ACC112 (cell line): ENCODE measurements around the gene KCTD16.

ENCODE experiments used
- H2AFZ ChIP-seq: fragments of 200-600 bp; sonication (generic); one replicate; pipeline ENCODE4 v1.6.0; 2017; ENCODE audit warnings: antibody characterized with exemption, low read length; ENCODE audit not compliant: unreplicated experiment
- H3K27ac ChIP-seq: fragments of 200-600 bp; sonication (generic); 2 replicates; pipeline ENCODE4 v1.5.1; 2014; ENCODE audit warnings: low read depth, mild to moderate bottlenecking, antibody characterized with exemption, low read length, moderate library complexity
- H3K27me3 ChIP-seq: fragments of 200-600 bp; sonication (generic); 2 replicates; pipeline ENCODE4 v1.6.1; 2014; ENCODE audit warnings: mild to moderate bottlenecking, antibody characterized with exemption, low read length, moderate library complexity, mixed read lengths; ENCODE audit not compliant: insufficient read depth
- H3K36me3 ChIP-seq: fragments of 200-600 bp; sonication (generic); 2 replicates; pipeline ENCODE4 v1.6.1; 2016; ENCODE audit warnings: mild to moderate bottlenecking, antibody characterized with exemption, low read length, moderate library complexity, mixed read lengths; ENCODE audit not compliant: insufficient read depth
- H3K4me1 ChIP-seq: fragments of 200-600 bp; sonication (generic); one replicate; pipeline ENCODE4 v1.6.1; 2016; ENCODE audit warnings: low read length, mixed read lengths; ENCODE audit not compliant: insufficient read depth, unreplicated experiment, control insufficient read depth
- H3K4me3 ChIP-seq: fragments of 200-600 bp; sonication (generic); 2 replicates; pipeline ENCODE4 v1.5.1; 2014; ENCODE audit warnings: mild to moderate bottlenecking, low read depth, low read length
- H3K79me2 ChIP-seq: fragments of 200-600 bp; sonication (generic); one replicate; pipeline ENCODE4 v1.6.0; 2016; ENCODE audit warnings: low read length; ENCODE audit not compliant: control insufficient read depth, unreplicated experiment, insufficient read depth

Gene KCTD16

GRCh38 chr5:144473650-144474049, 303.0 kb downstream of the KCTD16 start:
- H3K27me3 ChIP-seq, result no peaks in the 10 kb centered on the region
- no peak overlapping the region for H2AFZ ChIP-seq
- H3K36me3 ChIP-seq, result no peaks in the 10 kb centered on the region
- H3K27ac ChIP-seq, result no peak overlapping the region
- H3K4me3 ChIP-seq, result no peak overlapping the region
- no peaks in the 10 kb centered on the region for H3K4me1 ChIP-seq
- no peaks in the 10 kb centered on the region for H3K79me2 ChIP-seq

GRCh38 chr5:144478565-144478964, 307.9 kb downstream of the KCTD16 start:
- Histone ChIP-seq H3K79me2 (no peaks in the 10 kb centered on the region), H3K4me1 (peaks cover 3% of the 10 kb centered on the region), H3K27ac (no peak overlapping the region), H2AFZ (no peak overlapping the region), H3K36me3 (no peaks in the 10 kb centered on the region), H3K27me3 (no peaks in the 10 kb centered on the region), H3K4me3 (no peak overlapping the region)

GRCh38 chr5:144481861-144482260, 311.2 kb downstream of the KCTD16 start:
- no peak overlapping the region for H2AFZ ChIP-seq
- H3K4me1 ChIP-seq, result peaks cover 14% of the 10 kb centered on the region
- no peaks in the 10 kb centered on the region for H3K79me2 ChIP-seq
- H3K27ac ChIP-seq, result no peak overlapping the region
- H3K36me3 ChIP-seq, result no peaks in the 10 kb centered on the region
- H3K27me3 ChIP-seq, result no peaks in the 10 kb centered on the region
- no peak overlapping the region for H3K4me3 ChIP-seq

- H3K4me1 ChIP-seq, result peaks cover 23% of the 10 kb centered on the region
- no peaks in the 10 kb centered on the region for H3K27me3 ChIP-seq
- H3K79me2 ChIP-seq, result no peaks in the 10 kb centered on the region
- peak overlapping the region; percentile 54 for H3K27ac ChIP-seq
- peak overlapping the region; percentile 19 for H2AFZ ChIP-seq
- H3K4me3 ChIP-seq, result peak overlapping the region; percentile 3; the same call in 1 of the 2 replicates
- H3K36me3 ChIP-seq, result no peaks in the 10 kb centered on the region
Observed at GRCh38 chr5:144484124-144484897, 313.6 kb downstream of the KCTD16 start.

GRCh38 chr5:144485540-144485939, 314.9 kb downstream of the KCTD16 start:
- no peaks in the 10 kb centered on the region for H3K27me3 ChIP-seq
- H3K79me2 ChIP-seq, result no peaks in the 10 kb centered on the region
- no peaks in the 10 kb centered on the region for H3K36me3 ChIP-seq
- H3K4me3 ChIP-seq, result no peak overlapping the region
- peaks cover 23% of the 10 kb centered on the region for H3K4me1 ChIP-seq
- H3K27ac ChIP-seq, result no peak overlapping the region
- H2AFZ ChIP-seq, result no peak overlapping the region

GRCh38 chr5:144487207-144487606, 316.5 kb downstream of the KCTD16 start:
- Histone ChIP-seq H3K27me3 (no peaks in the 10 kb centered on the region), H3K4me1 (peaks cover 23% of the 10 kb centered on the region), H3K79me2 (no peaks in the 10 kb centered on the region), H3K27ac (no peak overlapping the region), H2AFZ (no peak overlapping the region), H3K36me3 (no peaks in the 10 kb centered on the region), H3K4me3 (no peak overlapping the region)

GRCh38 chr5:144487761-144488160, 317.1 kb downstream of the KCTD16 start:
- H3K79me2 ChIP-seq, result no peaks in the 10 kb centered on the region
- no peaks in the 10 kb centered on the region for H3K36me3 ChIP-seq
- H3K27ac ChIP-seq, result no peak overlapping the region
- H2AFZ ChIP-seq, result no peak overlapping the region
- H3K4me3 ChIP-seq, result no peak overlapping the region
- no peaks in the 10 kb centered on the region for H3K27me3 ChIP-seq
- H3K4me1 ChIP-seq, result peaks cover 23% of the 10 kb centered on the region

GRCh38 chr5:144503123-144503522, 332.4 kb downstream of the KCTD16 start:
- H3K4me1 ChIP-seq, result no peaks in the 10 kb centered on the region
- no peak overlapping the region for H3K27ac ChIP-seq

GRCh38 chr5:144504929-144505577, 334.4 kb downstream of the KCTD16 start:
- no peaks in the 10 kb centered on the region for H3K27me3 ChIP-seq
- no peaks in the 10 kb centered on the region for H3K4me1 ChIP-seq
- H2AFZ ChIP-seq, result no peak overlapping the region
- no peaks in the 10 kb centered on the region for H3K36me3 ChIP-seq
- H3K27ac ChIP-seq, result no peak overlapping the region
- H3K4me3 ChIP-seq, result no peak overlapping the region
- no peaks in the 10 kb centered on the region for H3K79me2 ChIP-seq

More at GRCh38 chr5:144503123-144503522, 332.4 kb downstream of the KCTD16 start:
- no peak overlapping the region for H2AFZ ChIP-seq
- no peaks in the 10 kb centered on the region for H3K36me3 ChIP-seq
- H3K79me2 ChIP-seq, result no peaks in the 10 kb centered on the region
- H3K27me3 ChIP-seq, result no peaks in the 10 kb centered on the region
- peak overlapping the region; percentile 66 for H3K4me3 ChIP-seq

GRCh38 chr5:144510845-144511579, 340.3 kb downstream of the KCTD16 start:
- Histone ChIP-seq H3K4me1 (no peaks in the 10 kb centered on the region), H3K27ac (no peak overlapping the region), H3K4me3 (no peak overlapping the region), H3K79me2 (no peaks in the 10 kb centered on the region), H2AFZ (no peak overlapping the region), H3K36me3 (no peaks in the 10 kb centered on the region), H3K27me3 (no peaks in the 10 kb centered on the region)
